MCF 10A (cell line): Measurements from ENCODE around the gene NAV3. TPM values are rescaled to one million over a fixed set of nuclear protein-coding genes. Genes with fewer than 3 reads are reported as not detected.

Experiments used
- BruUV-seq: library from RNA; stranded (reverse); fragments of 400-500 nt; replicated peaks from 2 replicates; lab custom pipeline; 2021; lab: Mats Ljungman, UMichigan
- CTCF ChIA-PET: fragments of 300-600 bp; sonication (Branson Sonifier 250); formaldehyde crosslinking; extraction: SDS; loops from one replicate; lab custom pipeline; 2021; ENCODE audit warnings: antibody characterized with exemption, inconsistent platforms; lab: Yijun Ruan, JAX
- POLR2A ChIA-PET: fragments of 300-600, 350-650 bp; sonication (Branson Sonifier 250); formaldehyde crosslinking; extraction: SDS; loops from one replicate; lab custom pipeline; 2020; ENCODE audit warnings: antibody characterized with exemption, inconsistent platforms; lab: Yijun Ruan, JAX
- DNase-seq: peaks from one replicate; pipeline ENCODE4 v3.0.0-alpha.2; 2018; ENCODE audit not compliant: unreplicated experiment
- H3K27ac Mint-ChIP-seq: one replicate; pipeline ENCODE4 v1.8.0; 2022; ENCODE audit warnings: mild to moderate bottlenecking, low read depth, mixed read lengths; ENCODE audit not compliant: unreplicated experiment
- H3K27me3 Mint-ChIP-seq: one replicate; pipeline ENCODE4 v1.8.0; 2022; ENCODE audit warnings: mixed read lengths; ENCODE audit not compliant: insufficient read depth, unreplicated experiment
- H3K36me3 Mint-ChIP-seq: one replicate; pipeline ENCODE4 v1.8.0; 2022; ENCODE audit warnings: mild to moderate bottlenecking, moderate library complexity, mixed read lengths; ENCODE audit not compliant: insufficient read depth, unreplicated experiment
- H3K4me1 Mint-ChIP-seq: one replicate; pipeline ENCODE4 v1.8.0; 2022; ENCODE audit warnings: mixed read lengths; ENCODE audit not compliant: insufficient read depth, unreplicated experiment
- H3K4me3 Mint-ChIP-seq: one replicate; pipeline ENCODE4 v1.8.0; 2022; ENCODE audit warnings: mild to moderate bottlenecking, moderate library complexity, mixed read lengths; ENCODE audit not compliant: unreplicated experiment
- H3K9me3 Mint-ChIP-seq: one replicate; pipeline ENCODE4 v1.8.0; 2022; ENCODE audit warnings: mixed read lengths; ENCODE audit not compliant: unreplicated experiment
- intact Hi-C: fragments of 100-400 bp; cut with micrococcal nuclease; formaldehyde crosslinking; loops from 2 replicates; pipeline ENCODE4 v1.14.1; 2022
- total RNA-seq: library from RNA; stranded (reverse); gene quantifications from 2 replicates; pipeline ENCODE4 v1.2.3, GENCODE V29; 2022
- TF ChIP-seq, protein P1 (sequence below): fragments of 200-600 bp; IDR thresholded peaks from one replicate; pipeline ENCODE4 v1.8.0; 2022; ENCODE audit warnings: antibody characterized with exemption, mild to moderate bottlenecking; ENCODE audit not compliant: unreplicated experiment

NAV3 gene
- total RNA-seq, 1 experiment from 2014 or later: 7.1 TPM

DNA sequence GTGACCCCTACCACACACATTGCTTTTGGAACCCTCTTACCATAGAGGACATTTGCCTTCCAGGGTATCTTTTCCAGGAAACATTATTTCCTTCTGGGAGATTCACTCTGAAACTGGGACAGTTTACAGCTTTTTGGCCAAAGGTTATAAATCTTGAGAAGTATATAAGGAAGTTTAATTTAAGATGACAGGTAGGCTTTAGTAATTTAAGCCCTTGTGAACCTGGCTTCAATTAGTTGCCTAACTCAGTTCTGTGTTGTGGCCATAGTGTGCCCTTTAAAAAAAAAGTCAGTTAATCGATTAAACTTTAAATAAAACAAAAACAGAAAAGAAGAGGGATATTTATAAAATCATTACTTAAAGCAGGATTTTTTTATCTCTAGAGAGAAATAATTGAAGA, 142.9 kb downstream of the NAV3 start:
- no peak overlapping the region for H3K4me3 Mint-ChIP-seq
- ChIA-PET POLR2A (no interaction called here), CTCF (no interaction called here)
- no peaks in the 10 kb centered on the region for H3K9me3 Mint-ChIP-seq
- no peaks in the 10 kb centered on the region for H3K36me3 Mint-ChIP-seq
- no peaks in the 10 kb centered on the region for H3K4me1 Mint-ChIP-seq
- H3K27ac Mint-ChIP-seq: no peak overlapping the region
- TF ChIP-seq, protein P1, sequence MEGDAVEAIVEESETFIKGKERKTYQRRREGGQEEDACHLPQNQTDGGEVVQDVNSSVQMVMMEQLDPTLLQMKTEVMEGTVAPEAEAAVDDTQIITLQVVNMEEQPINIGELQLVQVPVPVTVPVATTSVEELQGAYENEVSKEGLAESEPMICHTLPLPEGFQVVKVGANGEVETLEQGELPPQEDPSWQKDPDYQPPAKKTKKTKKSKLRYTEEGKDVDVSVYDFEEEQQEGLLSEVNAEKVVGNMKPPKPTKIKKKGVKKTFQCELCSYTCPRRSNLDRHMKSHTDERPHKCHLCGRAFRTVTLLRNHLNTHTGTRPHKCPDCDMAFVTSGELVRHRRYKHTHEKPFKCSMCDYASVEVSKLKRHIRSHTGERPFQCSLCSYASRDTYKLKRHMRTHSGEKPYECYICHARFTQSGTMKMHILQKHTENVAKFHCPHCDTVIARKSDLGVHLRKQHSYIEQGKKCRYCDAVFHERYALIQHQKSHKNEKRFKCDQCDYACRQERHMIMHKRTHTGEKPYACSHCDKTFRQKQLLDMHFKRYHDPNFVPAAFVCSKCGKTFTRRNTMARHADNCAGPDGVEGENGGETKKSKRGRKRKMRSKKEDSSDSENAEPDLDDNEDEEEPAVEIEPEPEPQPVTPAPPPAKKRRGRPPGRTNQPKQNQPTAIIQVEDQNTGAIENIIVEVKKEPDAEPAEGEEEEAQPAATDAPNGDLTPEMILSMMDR: no peak
- no peaks in the 10 kb centered on the region for H3K27me3 Mint-ChIP-seq
- intact Hi-C loops: no loop called here
- no peak for DNase-seq
- BruUV-seq: no TSS peak

DNA sequence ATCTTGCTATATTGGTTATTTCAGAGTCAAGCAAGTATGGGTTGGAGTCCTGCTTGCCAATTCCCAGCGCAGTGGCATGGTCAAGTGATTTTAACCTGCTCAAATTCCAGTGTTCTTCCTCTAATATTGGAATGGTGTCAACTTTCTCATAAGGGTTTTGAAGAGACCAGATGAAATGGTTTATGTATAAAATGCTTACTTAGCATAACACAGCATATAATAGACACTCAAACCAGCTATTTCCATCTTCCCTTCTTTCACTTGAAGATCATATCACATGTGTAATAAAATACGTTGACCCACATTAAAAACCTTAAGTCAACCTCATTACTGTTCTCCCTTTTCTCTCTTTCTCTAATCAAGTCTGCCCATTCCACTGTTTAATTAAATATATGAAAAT, 144.0 kb downstream of the NAV3 start:
- DNase-seq: no peak
- BruUV-seq: no TSS peak
- Mint-ChIP-seq H3K27me3 (no peaks in the 10 kb centered on the region), H3K9me3 (no peaks in the 10 kb centered on the region), H3K36me3 (no peaks in the 10 kb centered on the region), H3K4me1 (no peaks in the 10 kb centered on the region), H3K4me3 (no peak overlapping the region), H3K27ac (no peak overlapping the region)
- ChIA-PET POLR2A (no interaction called here), CTCF (interaction anchor here (0.7 kb wide), 1 partner anchor 548 kb away, joined by 3 read pairs; no protein-coding TSS in a partner anchor)
- TF ChIP-seq, protein P1: no peak
- intact Hi-C loops: no loop called here

DNA sequence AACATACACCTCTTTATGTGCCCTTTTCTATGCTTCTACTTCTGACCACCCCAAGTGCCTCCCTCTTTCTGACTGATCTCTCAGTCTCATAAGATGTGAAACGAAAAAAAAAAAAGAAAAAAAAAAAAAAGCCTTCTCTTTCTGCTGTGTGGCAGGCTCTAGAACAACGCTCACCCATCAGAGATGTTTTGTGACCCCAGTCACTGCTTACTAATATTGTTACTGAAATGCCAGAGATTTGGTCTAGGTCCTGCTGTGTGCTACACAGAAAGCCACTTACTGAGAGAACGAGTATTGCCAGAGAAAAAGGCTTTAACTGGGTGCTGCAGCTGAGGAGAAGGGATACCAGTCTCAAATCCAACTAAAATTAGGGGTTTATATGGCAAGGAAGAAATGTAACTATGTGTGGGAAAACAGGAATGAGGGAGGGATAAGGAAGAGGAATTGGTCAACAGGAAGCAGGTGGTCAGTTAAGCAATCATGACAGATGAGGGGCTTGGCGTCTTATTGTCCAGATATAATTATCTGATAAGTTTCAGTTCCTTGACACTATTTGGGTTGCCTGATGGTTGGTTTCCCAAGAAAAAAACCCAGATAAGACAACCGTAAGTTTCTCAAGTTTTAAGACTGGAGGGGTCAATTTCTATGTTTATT, 149.0 kb downstream of the NAV3 start:
- H3K36me3 Mint-ChIP-seq: no peaks in the 10 kb centered on the region
- intact Hi-C loops: no loop called here
- TF ChIP-seq, protein P1: no peak
- no peaks in the 10 kb centered on the region for H3K4me1 Mint-ChIP-seq
- BruUV-seq: no TSS peak
- H3K4me3 Mint-ChIP-seq: no peak overlapping the region
- H3K9me3 Mint-ChIP-seq: no peaks in the 10 kb centered on the region
- DNase-seq: no peak
- ChIA-PET POLR2A (interaction anchor here (0.7 kb wide), 1 partner anchor 9 kb away, joined by 3 read pairs; no protein-coding TSS in a partner anchor), CTCF (interaction anchor here (0.6 kb wide), 1 partner anchor 637 kb away, joined by 3 read pairs; no protein-coding TSS in a partner anchor)
- no peaks in the 10 kb centered on the region for H3K27me3 Mint-ChIP-seq
- no peak overlapping the region for H3K27ac Mint-ChIP-seq

DNA sequence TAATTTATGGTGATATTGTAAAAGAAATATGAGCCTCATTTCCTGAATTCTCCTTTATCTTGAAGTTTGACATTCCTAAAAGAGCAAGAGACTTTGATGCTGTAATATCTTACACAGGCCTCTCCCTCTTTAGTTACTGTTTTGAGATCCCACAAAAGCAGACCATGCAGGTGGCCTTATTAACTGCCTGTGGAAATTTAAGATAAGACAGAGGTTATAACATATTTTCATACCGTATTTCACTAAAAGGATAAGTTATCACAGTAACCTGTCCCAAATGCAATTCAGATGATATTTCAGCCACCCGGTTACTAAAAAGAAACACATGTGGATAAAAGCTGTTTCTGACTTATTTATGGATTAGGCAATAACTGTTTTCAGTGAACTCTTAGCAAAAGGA, 150.1 kb downstream of the NAV3 start:
- no peaks in the 10 kb centered on the region for H3K4me1 Mint-ChIP-seq
- intact Hi-C loops: no loop called here
- ChIA-PET POLR2A (no interaction called here), CTCF (interaction anchor here (0.7 kb wide), 1 partner anchor 138 kb away, joined by 4 read pairs; no protein-coding TSS in a partner anchor)
- BruUV-seq: no TSS peak
- H3K27ac Mint-ChIP-seq: no peak overlapping the region
- H3K4me3 Mint-ChIP-seq: no peak overlapping the region
- H3K9me3 Mint-ChIP-seq: no peaks in the 10 kb centered on the region
- TF ChIP-seq, protein P1: no peak
- no peak for DNase-seq
- H3K36me3 Mint-ChIP-seq: no peaks in the 10 kb centered on the region
- H3K27me3 Mint-ChIP-seq: no peaks in the 10 kb centered on the region
